A673 (cell line): ENCODE measurements around the gene RNPEPL1.

Experiments
- EZH2 ChIP-seq: fragments of 200-600 bp; sonication (generic); IDR thresholded peaks from 2 replicates; pipeline ENCODE4 v1.6.1; 2017; ENCODE audit warnings: borderline replicate concordance, low read depth, mild to moderate bottlenecking, mixed read lengths, antibody characterized with exemption, low read length; ENCODE audit not compliant: poor library complexity, severe bottlenecking
- TF ChIP-seq, protein P1 (sequence below): fragments of 300-800, 200-600 bp; sonication (generic); conservative IDR thresholded peaks from 2 replicates; pipeline ENCODE4 v1.5.1; 2017; ENCODE audit warnings: low read depth, mild to moderate bottlenecking, antibody characterized with exemption, low read length, moderate library complexity, mixed read lengths

DNA sequence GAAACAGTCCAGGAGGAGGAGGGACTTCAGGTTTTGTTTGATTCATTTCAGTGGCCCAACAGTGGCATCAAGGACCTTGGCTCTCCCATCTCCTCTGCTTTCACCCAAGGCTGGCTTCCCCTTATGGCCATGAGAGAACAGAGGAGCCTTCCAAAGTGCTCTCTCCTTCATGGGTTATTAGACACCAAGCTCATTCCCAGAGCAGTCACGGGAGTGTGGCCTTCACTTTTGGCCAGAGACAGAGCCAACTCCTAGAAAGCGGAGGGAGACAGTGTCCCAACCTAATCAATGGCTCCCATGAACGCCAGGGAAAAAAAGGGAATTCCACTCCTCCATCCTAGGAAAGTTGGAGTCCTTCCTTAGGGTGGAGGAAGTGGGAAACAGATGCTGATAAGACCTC is 9.0 kb upstream of the RNPEPL1 start:
- no peak for TF ChIP-seq EZH2
- TF ChIP-seq, protein P1, sequence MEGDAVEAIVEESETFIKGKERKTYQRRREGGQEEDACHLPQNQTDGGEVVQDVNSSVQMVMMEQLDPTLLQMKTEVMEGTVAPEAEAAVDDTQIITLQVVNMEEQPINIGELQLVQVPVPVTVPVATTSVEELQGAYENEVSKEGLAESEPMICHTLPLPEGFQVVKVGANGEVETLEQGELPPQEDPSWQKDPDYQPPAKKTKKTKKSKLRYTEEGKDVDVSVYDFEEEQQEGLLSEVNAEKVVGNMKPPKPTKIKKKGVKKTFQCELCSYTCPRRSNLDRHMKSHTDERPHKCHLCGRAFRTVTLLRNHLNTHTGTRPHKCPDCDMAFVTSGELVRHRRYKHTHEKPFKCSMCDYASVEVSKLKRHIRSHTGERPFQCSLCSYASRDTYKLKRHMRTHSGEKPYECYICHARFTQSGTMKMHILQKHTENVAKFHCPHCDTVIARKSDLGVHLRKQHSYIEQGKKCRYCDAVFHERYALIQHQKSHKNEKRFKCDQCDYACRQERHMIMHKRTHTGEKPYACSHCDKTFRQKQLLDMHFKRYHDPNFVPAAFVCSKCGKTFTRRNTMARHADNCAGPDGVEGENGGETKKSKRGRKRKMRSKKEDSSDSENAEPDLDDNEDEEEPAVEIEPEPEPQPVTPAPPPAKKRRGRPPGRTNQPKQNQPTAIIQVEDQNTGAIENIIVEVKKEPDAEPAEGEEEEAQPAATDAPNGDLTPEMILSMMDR, result no peak
